ENCODE results near the gene SLC35F5. TPM values are rescaled to one million over a fixed set of nuclear protein-coding genes. Genes with fewer than 3 reads are reported as not detected.
A peak's percentile ranks its signal among the peaks of the same experiment; 100 is the strongest.

The SLC35F5 gene
- total and polyA plus RNA-seq, 2 of the 13 experiments (the other 11 are each of a cell fraction or from before 2014, with no cell fraction given) = 139 to 174 TPM

DNA sequence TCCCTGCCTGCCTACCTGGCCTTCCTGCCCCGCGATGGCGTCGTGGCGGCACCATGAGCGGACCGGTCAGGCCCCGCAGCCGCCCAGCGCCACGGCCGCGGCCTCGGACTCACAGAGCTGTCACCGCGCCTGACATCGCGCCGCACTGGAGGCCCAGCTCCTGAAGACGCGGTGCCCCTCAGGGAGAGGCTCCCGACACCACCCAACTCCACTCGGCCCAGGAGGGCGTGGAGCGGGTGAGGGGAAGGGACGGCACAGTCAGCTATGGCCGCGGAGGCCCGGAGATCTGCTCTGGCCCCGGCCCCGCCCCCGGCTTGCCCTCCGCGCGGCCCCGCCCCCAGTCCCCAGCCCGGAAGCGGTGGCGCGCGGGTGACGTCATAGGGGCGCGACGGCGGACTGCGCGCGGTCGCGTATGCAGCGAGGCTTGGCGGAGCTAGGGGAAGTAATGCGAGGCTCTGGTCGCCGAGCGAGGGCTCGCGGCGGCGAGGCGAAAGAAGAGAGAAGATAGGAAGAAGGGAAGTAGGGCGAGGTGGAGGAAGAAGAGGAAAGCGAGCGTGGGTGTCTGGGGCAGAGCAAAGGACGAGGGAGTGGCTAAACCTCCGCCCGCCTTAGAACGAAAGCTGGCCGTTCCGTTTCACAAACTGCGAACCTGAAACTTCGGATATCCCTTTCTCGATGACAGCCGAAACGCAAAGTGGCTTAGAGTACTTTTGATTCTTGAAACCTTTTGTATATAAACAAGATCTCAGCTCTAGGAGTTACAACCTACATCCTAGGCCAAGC lies at the start of gene SLC35F5 (continued):
- peak; percentile 94 for TF ChIP-seq CREM (IDR thresholded peaks at IDR 0.05)
- peak; percentile 96 for TF ChIP-seq CREM (CRISPR knock-in tag; IDR thresholded peaks at IDR 0.05)
- peak; percentile 37; the same call in 1 of the 2 replicates for TF ChIP-seq PLSCR1 (CRISPR knock-in tag; IDR thresholded peaks at IDR 0.05; ENCODE audit: borderline replicate concordance)
- TF ChIP-seq GPN1 (CRISPR knock-in tag; IDR thresholded peaks at IDR 0.05; ENCODE audit: borderline replicate concordance) = peak; percentile 90; the same call in 1 of the 2 replicates
- TF ChIP-seq FOXP1 (IDR thresholded peaks at IDR 0.05) = no peak
- TF ChIP-seq FOXP1 (CRISPR knock-in tag; IDR thresholded peaks at IDR 0.05) = no peak; the same call in 1 of the 2 replicates
- TF ChIP-seq ZNF280D (CRISPR knock-in tag; IDR thresholded peaks at IDR 0.05) = no peak
- peak; percentile 95 for TF ChIP-seq NRL (CRISPR knock-in tag; IDR thresholded peaks at IDR 0.05; ENCODE audit: borderline replicate concordance)
- peak; percentile 99 for TF ChIP-seq ZNF883 (CRISPR knock-in tag; IDR thresholded peaks at IDR 0.05; ENCODE audit: not compliant biosample characterization)
- TF ChIP-seq ZFP36 (IDR thresholded peaks at IDR 0.05; ENCODE audit: borderline replicate concordance, low read depth, low read length, partially characterized antibody) = no peak
- TF ChIP-seq ZNF746 (CRISPR knock-in tag; IDR thresholded peaks at IDR 0.05) = peak; percentile 77; the same call in 1 of the 2 replicates
- peak in 1 of 2 experiments; percentile 48; a peak in 2 of 4 replicates for TF ChIP-seq EP300 (IDR thresholded peaks at IDR 0.05; ENCODE audit: low read depth in 2 of 2, low read length in 2 of 2)
- peak; percentile 15 for TF ChIP-seq EP300 (CRISPR knock-in tag; IDR thresholded peaks at IDR 0.05; ENCODE audit: borderline replicate concordance)
- no peak for TF ChIP-seq CCAR2 (optimal IDR thresholded peaks at IDR 0.05; ENCODE audit: low read depth, low read length)
- TF ChIP-seq RFXANK (CRISPR knock-in tag; IDR thresholded peaks at IDR 0.05) = no peak
- peak; percentile 89 for TF ChIP-seq ZNF605 (CRISPR knock-in tag; IDR thresholded peaks at IDR 0.05)
- peak; percentile 84 for TF ChIP-seq POLR2AphosphoS2 (IDR thresholded peaks at IDR 0.05; ENCODE audit: low read depth, low read length)
- peak; percentile 85 for TF ChIP-seq AKAP8 (CRISPR knock-in tag; IDR thresholded peaks at IDR 0.05)
- TF ChIP-seq TFE3 (CRISPR knock-in tag; IDR thresholded peaks at IDR 0.05) = peak; percentile 66
- TF ChIP-seq ZUFSP (CRISPR knock-in tag; IDR thresholded peaks at IDR 0.05; ENCODE audit: borderline replicate concordance) = no peak
